H9 (cell line): ENCODE results near the gene LIPH. TPM values are rescaled to one million over a fixed set of nuclear protein-coding genes. Genes with fewer than 3 reads are reported as not detected.
A peak's percentile ranks its signal among the peaks of the same experiment; 100 is the strongest.

Experiments
- DNase-seq: peaks from one replicate; pipeline ENCODE4 v3.0.0-alpha.2; 2017
- H2AFZ ChIP-seq: one replicate; pipeline ENCODE4 v1.6.1; 2013; ENCODE audit warnings: mild to moderate bottlenecking, low read length, control low read depth, moderate library complexity
- H2AK5ac ChIP-seq: 2 replicates; pipeline ENCODE4 v1.6.1; 2013; ENCODE audit warnings: low read length, control low read depth, mixed read lengths; ENCODE audit not compliant: insufficient read length
- H2BK120ac ChIP-seq: one replicate; pipeline ENCODE4 v1.6.1; 2013; ENCODE audit warnings: low read depth, mild to moderate bottlenecking, low read length, control low read depth, inconsistent platforms; ENCODE audit not compliant: poor library complexity, severe bottlenecking
- H2BK12ac ChIP-seq: 2 replicates; pipeline ENCODE4 v1.6.1; 2013; ENCODE audit warnings: low read length, control low read depth, mixed read lengths, low read depth; ENCODE audit not compliant: insufficient read length
- H2BK15ac ChIP-seq: 2 replicates; pipeline ENCODE4 v1.6.1; 2013; ENCODE audit warnings: low read depth, low read length, control low read depth
- H2BK20ac ChIP-seq: one replicate; pipeline ENCODE4 v1.6.1; 2013; ENCODE audit warnings: low read depth, mild to moderate bottlenecking, low read length, control low read depth, inconsistent platforms; ENCODE audit not compliant: poor library complexity, severe bottlenecking
- H2BK5ac ChIP-seq: 2 replicates; pipeline ENCODE4 v1.6.1; 2013; ENCODE audit warnings: low read length, control low read depth, mixed read lengths; ENCODE audit not compliant: insufficient read length
- H3K14ac ChIP-seq: 2 replicates; pipeline ENCODE4 v1.6.1; 2013; ENCODE audit warnings: low read length, control low read depth; ENCODE audit not compliant: insufficient read depth
- H3K18ac ChIP-seq: 2 replicates; pipeline ENCODE4 v1.6.1; 2013; ENCODE audit warnings: low read depth, mild to moderate bottlenecking, mixed read lengths, low read length, control low read depth; ENCODE audit not compliant: insufficient read length
- H3K23ac ChIP-seq: 2 replicates; pipeline ENCODE4 v1.6.1; 2013; ENCODE audit warnings: low read length, control low read depth, mixed read lengths, low read depth; ENCODE audit not compliant: insufficient read length
- H3K23me2 ChIP-seq: 2 replicates; pipeline ENCODE4 v1.6.1; 2013; ENCODE audit warnings: low read depth, mild to moderate bottlenecking, mixed read lengths, low read length, control low read depth; ENCODE audit not compliant: insufficient read length, poor library complexity, severe bottlenecking
- H3K27ac ChIP-seq: 2 replicates; pipeline ENCODE4 v1.5.1; 2013; ENCODE audit warnings: low read length, control low read depth, mixed read lengths, low read depth; ENCODE audit not compliant: insufficient read length
- H3K27me3 ChIP-seq: 2 replicates; pipeline ENCODE4 v1.6.1; 2013; ENCODE audit warnings: low read length, control low read depth, inconsistent platforms; ENCODE audit not compliant: insufficient read depth
- H3K4ac ChIP-seq: 2 replicates; pipeline ENCODE4 v1.6.1; 2013; ENCODE audit warnings: low read depth, mild to moderate bottlenecking, control low read depth, inconsistent platforms, low read length, moderate library complexity
- H3K4me1 ChIP-seq: 2 replicates; pipeline ENCODE4 v1.6.1; 2013; ENCODE audit warnings: low read length, control low read depth, inconsistent platforms; ENCODE audit not compliant: insufficient read depth
- H3K4me2 ChIP-seq: 2 replicates; pipeline ENCODE4 v1.6.1; 2013; ENCODE audit warnings: low read length, control low read depth, mixed read lengths; ENCODE audit not compliant: insufficient read length, insufficient read depth
- H3K56ac ChIP-seq: 2 replicates; pipeline ENCODE4 v1.6.1; 2013; ENCODE audit warnings: low read depth, mild to moderate bottlenecking, mixed read lengths, low read length, control low read depth; ENCODE audit not compliant: insufficient read length
- H3K79me1 ChIP-seq: 2 replicates; pipeline ENCODE4 v1.6.1; 2013; ENCODE audit warnings: low read depth, mild to moderate bottlenecking, moderate library complexity, low read length, control low read depth, inconsistent platforms; ENCODE audit not compliant: insufficient read depth, poor library complexity, severe bottlenecking
- H3K79me2 ChIP-seq: 2 replicates; pipeline ENCODE4 v1.6.1; 2013; ENCODE audit warnings: low read length, control low read depth, inconsistent platforms; ENCODE audit not compliant: insufficient read depth
- H3K9ac ChIP-seq: 2 replicates; pipeline ENCODE4 v1.6.1; 2013; ENCODE audit warnings: low read length, control low read depth, mixed read lengths; ENCODE audit not compliant: insufficient read length; ENCODE audit errors: extremely low read depth
- H3K9me3 ChIP-seq: one replicate; pipeline ENCODE4 v1.6.1; 2013; ENCODE audit warnings: low read depth, low read length, inconsistent platforms; ENCODE audit not compliant: control insufficient read depth
- H3T11ph ChIP-seq: one replicate; pipeline ENCODE4 v1.6.1; 2013; ENCODE audit warnings: mild to moderate bottlenecking, low read length, control low read depth, inconsistent platforms
- H4K20me1 ChIP-seq: one replicate; pipeline ENCODE4 v1.6.1; 2013; ENCODE audit not compliant: control insufficient read depth, insufficient read length, insufficient read depth
- H4K5ac ChIP-seq: 2 replicates; pipeline ENCODE4 v1.6.1; 2013; ENCODE audit warnings: low read depth, mild to moderate bottlenecking, mixed read lengths, low read length, control low read depth; ENCODE audit not compliant: insufficient read length
- H4K8ac ChIP-seq: replicated peaks from 2 replicates; pipeline ENCODE4 v1.6.1; 2013; ENCODE audit warnings: low read length, control low read depth, mixed read lengths, low read depth; ENCODE audit not compliant: insufficient read length
- H4K91ac ChIP-seq: 2 replicates; pipeline ENCODE4 v1.6.1; 2013; ENCODE audit warnings: low read depth, mild to moderate bottlenecking, moderate library complexity, mixed read lengths, low read length, control low read depth; ENCODE audit not compliant: insufficient read length
- H3K27ac Mint-ChIP-seq, 3 experiments: 2 replicates in 2 of 3; 3 replicates in 1 of 3; pipeline ENCODE4 v1.8.0; 2020 to 2021; ENCODE audit warnings: mixed read lengths in 3 of 3, mild to moderate bottlenecking in 1 of 3, moderate library complexity in 1 of 3
- H3K27me3 Mint-ChIP-seq: 2 replicates; pipeline ENCODE4 v1.8.0; 2021; ENCODE audit warnings: low read depth, mild to moderate bottlenecking, moderate library complexity, mixed read lengths
- H3K36me3 Mint-ChIP-seq, 3 experiments: 2 replicates in 2 of 3; 3 replicates in 1 of 3; pipeline ENCODE4 v1.8.0; 2020 to 2021; ENCODE audit warnings: low read depth in 3 of 3, mixed read lengths in 3 of 3; ENCODE audit not compliant: insufficient read depth in 1 of 3
- H3K4me1 Mint-ChIP-seq, 2 experiments: 2 replicates each; pipeline ENCODE4 v1.8.0; 2020; ENCODE audit warnings: mixed read lengths in 2 of 2
- H3K4me3 Mint-ChIP-seq, 2 experiments: 2 replicates in 1 of 2; 3 replicates in 1 of 2; pipeline ENCODE4 v1.8.0; 2020 to 2021; ENCODE audit warnings: mild to moderate bottlenecking in 2 of 2, mixed read lengths in 2 of 2, moderate library complexity in 1 of 2
- H3K9me3 Mint-ChIP-seq, 2 experiments: 2 replicates in 1 of 2; 3 replicates in 1 of 2; pipeline ENCODE4 v1.8.0; 2020; ENCODE audit warnings: mild to moderate bottlenecking in 2 of 2, mixed read lengths in 2 of 2, moderate library complexity in 1 of 2
- CTCF ChIP-seq: fragments of 200-600 bp; sonication (generic); conservative IDR thresholded peaks from 3 replicates; pipeline ENCODE4 v1.8.0; 2021; ENCODE audit warnings: antibody characterized with exemption, mild to moderate bottlenecking
- WGBS: extraction: QIAGEN DNeasy Blood & Tissue Kit; methylation state at CpG from one replicate; pipeline ENCODE4 v1.1.7; 2013; ENCODE audit warnings: missing lambda C conversion rate, low lambda C conversion rate, mixed read lengths; ENCODE audit not compliant: insufficient read length; ENCODE audit errors: extremely low coverage; 5-methylcytosine and 5-hydroxymethylcytosine counted together
- total RNA-seq: library from RNA; stranded (reverse); gene quantifications from 2 replicates; pipeline ENCODE4 v1.2.1, GENCODE V29; 2021

The LIPH gene
- total RNA-seq, 1 experiment from 2014 or later = 0.17 TPM

GRCh38 chr3:185585518-185585858, 33.1 kb upstream of the LIPH start:
- Histone ChIP-seq H3K79me1 (peaks cover 5% of the 10 kb centered on the region), H2BK5ac (peak overlapping the region; percentile 47), H3K23ac (no peak overlapping the region), H3K4me2 (peak overlapping the region; percentile 94), H3K9ac (peak overlapping the region; percentile 85), H2AFZ (no peak overlapping the region), H3K27ac (peak overlapping the region; percentile 84), H3K56ac (no peak overlapping the region), H2AK5ac (peak overlapping the region; percentile 76), H2BK15ac (no peak overlapping the region), H2BK20ac (no peak overlapping the region), H2BK12ac (peak overlapping the region; percentile 60), H2BK120ac (no peak overlapping the region), H3T11ph (no peak overlapping the region), H4K20me1 (no peaks in the 10 kb centered on the region), H4K8ac (no peak overlapping the region), H4K91ac (no peak overlapping the region), H3K79me2 (peaks cover 26% of the 10 kb centered on the region), H3K4me1 (peaks cover 5% of the 10 kb centered on the region), H3K4ac (no peak overlapping the region; the same call in 1 of the 2 replicates), H3K9me3 (no peaks in the 10 kb centered on the region), H3K14ac (peak overlapping the region; percentile 8; the same call in 1 of the 2 replicates), H3K18ac (no peak overlapping the region), H3K27me3 (no peaks in the 10 kb centered on the region), H3K23me2 (peaks cover 10% of the 10 kb centered on the region), H4K5ac (peak overlapping the region; percentile 72)
- Mint-ChIP-seq H3K27me3 (no peaks in the 10 kb centered on the region; the same call in 1 of the 2 replicates), H3K4me1 (peaks cover 28 to 47% of the 10 kb centered on the region in 2 experiments), H3K36me3 (peaks cover 0 to 8% (median 4%) of the 10 kb centered on the region in 3 experiments; a peak in 4 of 7 replicates), H3K4me3 (peak overlapping the region; percentile 88), H3K9me3 (peaks cover 0 to 2% of the 10 kb centered on the region in 2 experiments; a peak in 1 of 5 replicates), H3K27ac (peak overlapping the region; percentile 97 to 98 (median 98))
- no peak for TF ChIP-seq CTCF
- no peak for DNase-seq
- no CpG with 5 or more reads among the region's 9 CpGs for WGBS
